ENCODE results near the gene UST. TPM values are rescaled to one million over a fixed set of nuclear protein-coding genes. Genes with fewer than 3 reads are reported as not detected.

Gene UST
- total RNA-seq, 2 experiments from 2014 or later, result 8.1 to 9.0 TPM

DNA sequence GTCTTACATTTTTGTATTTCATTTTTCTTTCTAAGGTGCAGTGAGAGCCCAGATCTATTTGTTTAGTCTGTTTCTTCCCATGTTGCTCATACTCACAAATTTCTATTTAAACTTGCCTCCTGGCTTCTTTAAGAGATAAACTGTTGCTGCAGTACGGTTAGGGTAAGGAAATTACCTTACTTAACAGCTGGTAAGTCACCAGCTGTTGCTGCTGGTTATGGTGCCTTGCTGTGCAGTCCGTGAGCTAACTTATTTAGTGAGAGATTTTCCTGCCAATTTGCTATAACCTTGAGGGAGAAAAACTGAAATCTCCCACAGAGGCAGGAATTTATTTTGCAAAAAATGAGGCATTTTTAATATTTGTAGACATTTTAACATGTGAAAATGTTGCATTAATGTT lies 261.0 kb downstream of the UST start:
- ChIA-PET CTCF (no interaction called here), POLR2A (no interaction called here)

DNA sequence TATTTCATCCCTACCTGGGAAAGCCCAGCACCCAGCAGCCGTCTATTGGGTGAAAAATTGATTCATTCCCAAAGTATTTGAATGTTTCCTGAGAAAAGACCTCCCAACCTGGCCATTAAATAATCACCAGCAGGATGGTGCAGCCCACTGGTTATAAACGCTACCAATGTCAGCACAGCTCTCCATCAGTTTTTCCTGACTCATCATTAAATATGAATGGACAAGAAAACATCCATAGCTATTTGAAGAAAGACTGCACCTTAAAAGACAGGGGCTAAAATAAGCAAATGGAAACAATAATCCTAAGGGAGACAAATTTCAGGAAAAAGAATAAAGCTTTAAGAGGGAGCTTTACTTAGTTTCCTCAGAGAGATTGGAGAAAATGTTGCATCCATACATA lies 261.9 kb downstream of the UST start:
- POLR2A ChIA-PET, result no interaction called here
- CTCF ChIA-PET, result no interaction called here

DNA sequence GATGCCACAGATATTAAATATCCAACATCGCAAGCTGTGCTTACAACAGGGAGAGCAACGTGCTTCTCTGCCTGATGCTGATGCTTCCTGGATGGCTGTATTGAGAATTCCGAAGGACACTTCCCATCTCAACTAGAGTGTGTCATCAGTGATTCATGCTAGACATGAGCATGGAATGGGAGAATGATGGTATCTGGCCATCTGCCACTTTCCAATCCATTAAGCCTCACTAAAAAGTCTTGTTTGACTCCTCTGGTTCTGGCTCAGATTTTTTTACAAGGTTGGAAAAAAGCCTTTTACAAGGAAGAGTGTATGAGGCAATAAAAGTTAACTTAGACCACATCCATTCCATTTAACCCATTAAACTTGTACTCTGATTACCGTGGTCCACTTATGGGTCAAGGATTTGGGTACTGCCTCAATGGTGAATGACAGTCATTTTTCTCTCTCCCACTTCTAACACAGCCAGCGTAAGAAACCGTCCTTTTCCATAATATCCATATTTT lies 265.3 kb downstream of the UST start:
- ChIA-PET POLR2A (no interaction called here), CTCF (no interaction called here)

DNA sequence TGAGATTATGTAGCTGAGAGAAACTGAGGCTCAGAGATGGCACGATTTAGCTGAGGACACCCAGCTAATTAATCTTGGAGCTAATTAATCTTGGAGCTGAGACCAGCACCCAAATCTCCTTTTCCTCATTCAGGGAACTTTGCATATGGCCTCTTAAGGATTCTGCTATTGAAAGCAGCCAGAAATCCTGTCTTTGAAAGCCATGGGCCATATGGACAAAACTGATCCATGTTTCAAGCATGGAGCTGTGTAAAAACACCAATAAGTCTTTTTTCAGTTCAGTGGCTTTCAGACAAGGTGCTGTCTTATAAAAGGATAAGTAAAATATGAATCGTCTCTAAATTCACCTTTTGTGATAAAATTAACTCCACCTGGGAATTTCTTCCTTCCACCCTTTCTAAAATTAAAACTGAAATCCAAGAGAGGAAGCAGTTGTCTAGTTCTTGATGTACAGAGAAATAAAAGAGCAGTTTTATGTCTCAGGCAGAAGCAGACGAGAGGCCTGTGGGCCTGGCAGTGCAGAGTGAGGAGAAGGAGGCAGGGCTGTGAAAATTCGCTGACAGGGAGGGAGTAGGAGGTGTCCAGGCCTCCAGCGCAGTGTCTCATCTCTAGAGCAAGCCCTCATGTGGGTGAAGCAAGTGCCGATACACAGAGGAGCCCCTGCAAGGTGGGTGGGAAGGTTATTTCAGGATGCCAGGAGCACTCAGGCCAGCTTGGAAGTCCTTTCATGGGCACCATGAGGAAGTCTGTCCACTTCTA lies 266.9 kb downstream of the UST start:
- POLR2A ChIA-PET, result no interaction called here
- CTCF ChIA-PET, result no interaction called here

DNA sequence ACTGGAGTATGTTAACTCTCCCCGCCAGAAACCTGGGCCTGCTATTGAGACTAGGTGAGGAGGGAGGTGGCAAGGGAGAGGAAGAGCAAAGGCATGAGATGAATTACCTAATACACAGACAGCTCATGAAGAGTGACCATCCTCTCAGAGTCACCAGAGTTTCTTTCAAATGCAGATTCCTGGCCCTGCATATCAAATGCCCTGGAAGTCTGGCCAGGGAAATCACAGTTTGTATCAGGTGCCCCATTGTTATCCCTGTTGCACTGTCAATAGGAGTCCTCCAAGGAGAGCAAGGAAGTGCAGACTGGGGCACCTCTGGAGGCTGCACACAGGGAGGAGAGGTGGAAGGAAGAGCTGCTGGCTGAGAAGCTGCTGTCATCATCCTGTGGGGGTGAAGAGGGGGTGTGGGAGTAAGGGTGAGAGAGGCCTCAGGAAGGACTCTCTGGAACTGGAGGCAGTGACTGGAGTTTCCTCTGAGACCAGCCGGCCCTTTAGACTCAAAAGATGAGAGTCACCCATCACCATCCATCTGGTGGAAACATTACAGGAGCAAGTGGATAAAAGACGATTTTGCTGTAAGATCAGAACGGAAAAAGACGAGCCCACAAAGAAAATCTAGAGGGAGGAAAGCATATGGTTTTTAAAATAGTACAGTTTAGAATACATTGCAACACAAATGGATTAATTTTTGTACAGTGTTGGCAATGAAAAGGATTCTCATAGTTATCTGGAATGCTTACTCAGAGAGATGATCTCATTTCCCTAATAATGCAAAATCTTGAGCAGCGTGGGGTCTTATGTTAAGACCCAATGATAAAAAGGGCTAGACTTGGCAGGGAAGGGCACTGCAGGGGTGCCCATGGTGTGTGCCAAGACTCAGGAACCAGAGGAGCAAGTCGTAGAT lies 268.1 kb downstream of the UST start:
- CTCF ChIA-PET, result no interaction called here
- POLR2A ChIA-PET, result no interaction called here

DNA sequence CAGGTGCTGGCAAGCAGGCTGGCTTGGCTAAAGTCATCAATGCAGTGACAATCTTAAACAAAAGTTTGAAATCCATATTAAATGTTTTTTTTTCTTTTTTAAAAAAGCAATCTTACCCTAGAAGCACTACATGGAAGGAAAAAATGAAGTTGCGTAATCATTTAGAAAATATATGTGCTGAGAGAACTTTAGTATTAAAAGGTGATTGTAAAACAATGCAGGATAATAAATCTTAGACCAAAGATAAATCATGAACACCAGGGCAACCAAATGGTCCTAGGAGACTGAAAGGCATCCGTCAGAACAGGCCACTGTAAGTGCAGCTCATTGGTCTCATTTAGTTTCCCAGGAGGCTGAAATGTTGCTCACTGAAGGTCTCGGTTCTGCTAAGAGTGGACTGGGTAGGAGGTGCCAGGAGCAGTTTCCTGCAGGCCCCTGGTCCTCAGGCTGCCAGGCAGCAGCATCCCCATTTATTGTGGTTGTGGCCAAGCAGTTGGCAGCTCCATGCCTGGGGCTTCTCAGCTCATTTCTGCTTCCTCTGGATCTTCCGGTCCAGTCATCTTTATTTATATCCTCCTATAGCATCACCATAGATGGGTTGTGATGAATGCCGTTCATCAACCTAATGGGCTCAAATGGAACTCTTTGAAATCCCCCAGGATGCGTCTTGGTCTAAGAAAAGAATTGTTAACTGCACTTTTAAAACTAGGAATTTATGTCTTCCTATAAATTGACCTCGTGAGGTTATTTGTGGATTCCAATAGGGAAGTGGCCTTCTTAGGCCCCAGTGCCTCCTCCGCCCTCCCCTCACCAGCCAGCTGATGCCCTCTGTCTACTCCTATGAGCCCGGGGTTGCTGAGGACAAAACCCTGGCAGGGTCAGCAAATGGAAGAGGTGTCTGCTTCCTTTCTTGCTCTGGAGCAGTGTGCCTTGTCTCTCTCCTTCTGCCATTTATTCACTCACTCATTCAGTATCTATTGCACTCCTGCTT lies 269.0 kb downstream of the UST start:
- CTCF ChIA-PET, result interaction anchor here (0.6 kb wide), 1 partner anchor 237 kb away, joined by 3 read pairs; no protein-coding TSS in a partner anchor

DNA sequence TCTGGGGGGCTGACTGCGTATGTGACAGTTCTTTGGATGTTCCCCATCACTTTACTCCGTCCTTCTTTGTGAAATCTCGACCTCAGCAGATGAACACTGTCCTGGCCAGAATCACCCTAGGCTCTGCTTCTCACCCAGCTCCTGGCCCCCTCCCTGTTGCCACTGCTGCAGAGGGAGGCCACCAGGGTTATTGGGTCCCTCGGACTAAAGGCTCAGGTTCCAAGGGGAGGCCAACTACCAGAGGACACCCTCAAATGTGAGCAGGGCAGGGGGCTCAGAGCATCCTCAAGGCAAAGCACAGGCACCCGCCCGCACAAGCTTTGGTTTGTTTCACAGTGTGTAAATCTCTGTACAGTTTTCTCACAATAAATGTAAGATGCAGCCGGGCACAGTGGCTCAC lies 269.9 kb downstream of the UST start:
- CTCF ChIA-PET, result no interaction called here
- POLR2A ChIA-PET, result interaction anchor here (0.7 kb wide), 1 partner anchor 399 kb away, joined by 3 read pairs; no protein-coding TSS in a partner anchor

More for the DNA sequence above, 269.0 kb downstream of the UST start:
- POLR2A ChIA-PET, result no interaction called here

DNA sequence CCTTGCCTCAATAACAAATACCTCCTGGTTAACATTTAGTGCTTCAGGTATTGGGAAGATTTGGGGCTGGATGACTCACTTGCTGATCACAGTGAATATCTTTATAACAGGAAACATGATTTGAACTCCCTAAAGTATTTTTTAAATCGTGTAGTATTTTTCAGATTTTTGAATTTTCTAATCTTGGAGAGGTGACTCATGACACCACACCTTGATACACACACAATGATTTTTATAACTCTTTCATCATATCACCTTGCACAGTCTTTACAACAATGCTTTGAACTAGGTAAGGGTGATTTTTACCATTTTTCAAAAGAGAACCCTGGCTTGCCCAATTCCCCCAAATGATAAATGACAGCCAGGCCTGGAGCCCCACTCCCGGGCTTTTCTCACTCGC lies 273.5 kb downstream of the UST start:
- POLR2A ChIA-PET, result no interaction called here
- CTCF ChIA-PET, result no interaction called here

DNA sequence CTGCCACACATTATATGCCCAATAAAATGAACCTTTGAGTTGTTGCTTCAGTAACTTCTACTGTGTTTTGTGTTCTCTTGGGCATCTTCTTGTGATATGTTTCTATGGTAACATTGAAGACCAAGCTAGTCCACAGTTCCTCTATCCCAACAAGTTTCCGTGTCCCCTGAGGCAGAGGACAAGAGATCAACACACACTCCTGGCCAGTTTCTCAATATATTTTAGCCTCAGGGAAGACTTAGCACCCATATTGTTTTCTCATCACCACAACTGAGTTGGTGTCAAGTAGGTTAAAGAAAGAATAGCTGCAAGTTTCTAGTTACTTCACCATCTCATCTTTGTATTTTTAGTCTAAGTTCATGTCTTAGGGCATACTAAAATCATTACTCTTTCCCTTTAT lies 277.5 kb downstream of the UST start:
- POLR2A ChIA-PET, result no interaction called here
- CTCF ChIA-PET, result interaction anchor here (3.2 kb wide), 1 partner anchor 408 kb away, joined by 9 read pairs; no protein-coding TSS in a partner anchor

DNA sequence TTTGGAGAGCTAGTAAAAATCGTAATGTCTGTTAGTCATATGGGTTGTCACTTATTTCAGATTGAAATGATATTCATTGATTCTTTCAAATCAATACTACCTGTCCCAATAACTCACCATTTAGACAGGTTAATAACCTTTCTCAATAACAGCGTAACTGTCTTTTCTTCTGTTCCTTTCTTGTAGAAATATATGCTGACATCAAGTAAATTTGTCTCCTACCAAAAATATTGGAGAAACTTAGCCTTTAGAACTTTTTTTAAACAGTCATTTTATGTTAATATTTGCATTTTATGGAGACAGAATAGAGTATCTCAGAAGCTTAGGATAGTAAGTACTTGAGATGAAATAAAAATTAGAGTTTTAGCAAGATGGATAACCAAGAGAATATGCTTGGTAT lies 278.2 kb downstream of the UST start:
- POLR2A ChIA-PET, result no interaction called here
- CTCF ChIA-PET, result interaction anchor here (3.2 kb wide), 1 partner anchor 407 kb away, joined by 9 read pairs; no protein-coding TSS in a partner anchor

DNA sequence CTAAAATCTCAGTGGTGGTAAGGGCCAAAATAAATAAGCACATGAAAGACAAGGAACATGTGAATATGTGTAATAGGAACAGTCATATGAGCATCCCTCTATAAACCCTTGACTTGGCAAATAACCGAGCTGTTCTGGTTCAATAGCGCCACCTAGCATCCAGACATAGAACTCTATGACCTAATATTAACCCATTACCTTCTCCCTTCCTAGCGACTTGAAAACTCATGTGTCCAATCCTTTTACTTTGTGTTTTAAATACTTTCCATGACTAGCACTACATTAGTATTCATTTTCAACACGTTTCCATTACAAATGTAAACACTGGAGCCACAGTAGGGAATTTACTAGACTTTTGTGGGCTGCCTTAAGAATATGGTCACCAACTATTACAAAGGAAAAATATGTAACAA lies 279.7 kb downstream of the UST start:
- ChIA-PET CTCF (interaction anchor here (0.7 to 1.7 kb wide), 3 partner anchors 9 to 407 kb away, joined by 3 to 9 read pairs (median 3); no protein-coding TSS in a partner anchor), POLR2A (no interaction called here)

DNA sequence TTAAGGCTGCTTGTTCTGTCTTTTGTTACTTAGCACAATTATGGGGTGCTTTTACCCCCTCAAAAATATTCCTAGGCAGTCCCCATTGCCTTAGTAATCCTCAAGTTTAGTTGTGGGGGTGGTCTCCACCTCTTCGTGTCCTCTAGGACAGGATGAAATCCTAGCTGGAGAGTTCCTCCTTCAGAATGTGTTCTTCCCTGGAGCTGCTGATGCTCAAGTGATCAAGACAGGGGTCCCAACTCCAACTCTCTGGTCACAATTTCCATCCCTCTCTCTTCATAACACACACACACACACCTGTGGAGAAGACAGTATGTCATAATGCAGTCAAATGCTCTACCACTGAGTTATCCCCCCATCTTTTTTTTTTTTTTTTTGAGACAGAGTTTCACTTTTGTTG lies 280.7 kb downstream of the UST start:
- POLR2A ChIA-PET, result no interaction called here

DNA sequence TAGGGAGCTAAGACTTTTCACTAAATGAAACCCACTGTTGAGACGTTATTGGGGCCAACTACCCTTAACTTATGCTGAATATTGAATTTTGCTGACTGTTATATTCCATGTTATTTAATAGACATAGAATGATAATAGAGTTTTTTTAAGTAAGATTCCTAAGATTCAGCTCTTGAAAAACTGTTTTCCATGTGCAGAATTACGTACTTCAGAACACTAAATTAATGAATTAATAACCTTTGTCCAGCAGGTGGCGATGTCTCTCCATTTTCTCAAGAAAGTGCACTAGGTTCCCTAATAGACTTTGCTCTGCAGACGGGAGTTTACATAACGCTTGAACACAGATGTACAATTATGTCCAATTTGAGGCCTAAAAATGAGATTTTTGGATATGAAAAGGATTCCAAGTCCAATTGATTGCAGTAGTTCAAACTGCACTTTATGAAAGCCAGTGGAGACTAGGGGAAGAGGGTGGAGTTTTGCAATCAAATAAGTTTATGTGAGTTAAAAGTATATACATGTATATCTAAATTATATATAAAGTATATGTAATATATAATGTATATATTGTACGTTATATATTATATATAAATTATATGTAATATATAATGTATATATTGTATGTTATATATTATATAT lies 282.1 kb downstream of the UST start:
- POLR2A ChIA-PET, result interaction anchor here (0.7 to 1.1 kb wide), 3 partner anchors 47 to 403 kb away, joined by 3 to 5 read pairs (median 4); no protein-coding TSS in a partner anchor
- CTCF ChIA-PET, result interaction anchor here (0.6 to 1.2 kb wide), 9 partner anchors 14 to 537 kb away, joined by 3 to 8 read pairs (median 3); no protein-coding TSS in a partner anchor

More for the DNA sequence above, 280.7 kb downstream of the UST start:
- CTCF ChIA-PET, result interaction anchor here (1.0 to 1.7 kb wide), 3 partner anchors 55 to 406 kb away, joined by 3 to 9 read pairs (median 3); no protein-coding TSS in a partner anchor

DNA sequence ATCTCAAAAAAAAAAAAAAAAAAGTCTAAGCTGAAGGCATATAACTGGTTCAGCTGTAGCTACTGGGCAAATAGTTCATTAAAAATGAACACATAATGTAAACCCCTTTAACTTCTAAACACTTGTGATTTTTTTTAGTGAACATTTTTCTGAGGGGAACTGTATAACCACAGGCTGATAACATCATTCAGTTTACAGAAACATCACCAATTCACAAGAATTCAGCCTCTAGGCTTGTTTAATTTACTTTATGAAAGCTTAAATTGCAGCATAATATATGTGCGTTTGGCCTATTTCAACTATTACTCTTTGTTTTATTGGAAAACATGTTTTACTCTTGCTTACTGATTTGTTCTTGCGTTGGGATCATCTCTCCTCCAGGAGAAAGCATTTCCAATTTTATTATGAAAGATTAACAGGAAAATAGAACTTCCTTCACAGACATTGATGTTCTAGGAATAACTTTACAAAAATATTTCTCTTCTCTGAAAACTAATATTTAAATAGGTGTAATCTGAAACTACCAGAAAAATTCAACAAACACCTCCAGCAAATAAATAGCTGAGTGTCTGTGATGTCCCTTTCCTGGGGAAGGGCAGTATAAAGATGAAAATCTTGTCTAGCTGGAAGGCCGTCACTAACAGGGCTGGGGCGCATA lies 284.5 kb downstream of the UST start:
- POLR2A ChIA-PET, result interaction anchor here (0.5 to 3.7 kb wide), 12 partner anchors 21 to 453 kb away, joined by 3 to 22 read pairs (median 6); partner anchors contain the start of genes TAB2 and ZC3H12D
- CTCF ChIA-PET, result interaction anchor here (1.0 to 3.9 kb wide), 13 partner anchors 14 to 486 kb away, joined by 3 to 21 read pairs (median 6); no protein-coding TSS in a partner anchor

DNA sequence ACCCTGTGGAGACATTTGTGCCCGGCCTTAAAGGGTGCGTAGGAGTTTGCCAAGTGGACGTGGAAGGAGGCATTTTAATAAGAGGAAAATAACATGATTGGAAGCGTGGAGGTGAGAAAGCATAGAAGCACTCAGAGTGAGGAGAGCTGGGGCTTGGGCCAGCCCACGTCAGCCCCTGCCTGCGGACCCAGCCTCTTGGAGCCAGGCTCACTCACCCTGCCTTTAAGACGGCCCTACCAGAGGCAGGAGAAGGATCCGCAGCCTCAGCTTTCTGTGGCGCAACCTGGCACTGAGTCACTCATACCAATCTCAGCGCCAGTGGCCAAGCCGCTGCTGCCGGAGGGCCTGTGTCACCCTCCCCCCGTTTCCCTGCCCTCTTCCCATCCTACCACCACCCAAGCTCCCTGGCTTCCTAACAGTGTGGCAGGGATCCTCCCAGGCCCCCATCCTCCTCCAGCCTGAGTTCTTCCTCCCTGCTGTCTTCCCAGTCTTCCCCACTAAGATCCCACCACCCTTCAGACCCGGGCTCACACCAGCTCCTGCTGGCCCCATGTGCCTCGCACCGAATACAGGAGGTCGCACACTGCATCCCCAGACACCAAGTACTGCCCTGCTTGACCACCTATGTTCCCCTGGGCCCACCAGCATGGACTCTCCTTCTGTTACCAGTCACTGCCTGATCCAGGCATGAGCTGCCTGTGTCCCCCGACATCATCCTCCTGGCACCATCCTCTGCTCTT lies 285.2 kb downstream of the UST start:
- ChIA-PET CTCF (interaction anchor here (0.9 to 3.9 kb wide), 13 partner anchors 12 to 485 kb away, joined by 3 to 21 read pairs (median 6); no protein-coding TSS in a partner anchor), POLR2A (interaction anchor here (0.5 to 3.7 kb wide), 19 partner anchors 13 to 453 kb away, joined by 3 to 22 read pairs (median 5); partner anchors contain the start of genes TAB2 and ZC3H12D)

DNA sequence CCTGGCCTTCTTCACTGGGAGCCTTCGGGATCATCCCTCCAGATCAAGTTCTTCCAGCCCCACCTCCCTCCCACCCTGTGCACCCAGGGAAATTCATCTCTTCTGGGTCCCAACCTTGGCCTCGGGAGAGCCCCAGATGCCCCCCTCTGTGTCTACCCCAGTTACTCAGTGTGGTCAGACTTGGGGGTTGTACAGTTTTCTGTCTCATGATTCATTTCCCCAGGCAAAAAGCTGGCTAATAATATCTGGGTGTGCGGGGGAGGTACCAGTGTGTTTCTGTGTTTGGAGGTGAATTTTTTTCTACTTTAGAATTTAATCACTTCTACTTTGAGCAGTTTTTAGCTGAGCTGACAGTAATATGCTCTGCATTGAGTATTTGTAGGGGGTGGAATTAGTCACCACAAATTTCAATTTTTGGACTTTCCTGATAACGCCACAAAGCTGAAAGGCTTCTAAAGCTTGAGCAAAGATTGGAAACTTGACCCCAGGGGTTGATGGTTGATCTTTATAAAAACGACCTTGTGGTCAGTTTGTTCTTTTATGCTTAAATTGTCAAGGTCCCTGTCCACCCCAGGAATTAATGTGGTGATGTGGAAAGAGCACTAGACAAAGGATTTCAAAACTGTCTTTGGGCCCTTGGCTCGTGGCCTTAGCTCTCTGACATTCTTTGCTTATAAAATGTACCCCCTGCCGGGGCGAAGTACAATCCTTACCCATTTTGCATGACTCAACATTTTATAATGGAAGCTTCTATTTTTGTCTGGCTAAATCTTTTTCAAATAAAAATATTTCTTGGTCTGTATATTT lies 286.0 kb downstream of the UST start:
- CTCF ChIA-PET, result interaction anchor here (0.9 to 3.9 kb wide), 11 partner anchors 12 to 484 kb away, joined by 3 to 21 read pairs (median 6); no protein-coding TSS in a partner anchor
- POLR2A ChIA-PET, result interaction anchor here (0.7 to 3.7 kb wide), 18 partner anchors 13 to 462 kb away, joined by 3 to 22 read pairs (median 4); partner anchors contain the start of genes TAB2 and ZC3H12D

Data from activated CD8-positive, alpha-beta memory T cell treated with anti-CD3 and anti-CD28 coated beads for 36 hours (primary cell).